ENCODE measurements around the gene LDB3.
"Not testable (repeated sequence)": the region's sequence is repeated elsewhere in the genome, so short reads cannot be mapped to it uniquely, and the experiment has no call there.

The LDB3 gene

DNA sequence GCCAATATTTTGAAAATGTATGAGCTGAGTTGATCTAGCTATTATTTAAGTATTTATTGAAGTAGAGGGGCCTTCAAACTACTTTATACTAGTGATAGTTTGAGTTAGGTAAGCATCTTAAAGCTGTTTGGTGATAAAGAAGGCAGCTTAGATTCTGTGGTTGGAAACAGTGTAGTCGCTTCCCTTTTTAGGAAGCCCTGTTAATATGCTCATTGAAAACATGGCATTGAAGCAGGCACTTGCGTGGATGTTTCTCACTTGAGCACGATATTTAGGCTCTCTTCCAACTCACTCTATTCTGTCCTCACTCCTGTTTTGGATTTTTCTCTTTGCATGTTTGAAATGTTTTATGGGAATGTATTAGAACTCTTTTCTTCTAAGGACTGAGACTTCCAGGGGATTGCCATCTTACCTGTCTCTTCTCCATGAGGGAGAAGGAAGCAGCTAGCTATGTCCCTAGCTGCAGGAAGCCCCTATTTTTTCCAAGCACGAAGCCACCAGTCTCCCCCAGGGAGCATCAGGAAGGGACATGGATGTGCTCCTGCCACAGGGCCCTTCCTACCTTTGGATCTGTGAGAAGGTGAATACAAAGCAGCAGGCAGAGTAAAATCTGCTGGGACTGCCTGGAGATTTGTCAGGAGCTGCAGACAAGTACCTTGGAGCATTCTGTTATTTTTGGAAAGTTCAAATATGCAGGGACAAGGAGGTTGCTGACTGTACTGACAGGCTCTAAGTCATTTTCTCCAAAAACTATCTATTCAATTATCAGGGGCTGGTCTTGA lies 66.1 kb downstream of the LDB3 start:
- no peak for DNase-seq

DNA sequence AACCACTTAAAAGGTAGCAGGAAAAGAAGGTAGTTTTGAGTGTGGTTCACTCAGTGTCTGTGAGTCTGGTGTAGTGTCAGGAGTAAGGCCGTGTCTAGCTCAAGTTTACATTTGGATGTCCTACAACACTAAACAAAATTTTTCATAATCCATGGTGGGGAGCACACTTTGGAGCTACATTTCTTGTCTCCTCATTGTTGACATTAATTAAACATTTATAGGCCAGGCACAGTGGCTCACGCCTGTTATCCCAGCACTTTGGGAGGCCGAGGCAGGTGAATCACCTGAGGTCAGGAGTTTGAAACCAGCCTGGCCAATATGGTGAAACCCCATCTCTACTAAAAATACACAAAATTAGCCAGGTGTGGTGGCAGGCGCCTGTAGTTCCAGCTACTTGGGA lies 67.0 kb downstream of the LDB3 start:
- DNase-seq = not testable (repeated sequence)

DNA sequence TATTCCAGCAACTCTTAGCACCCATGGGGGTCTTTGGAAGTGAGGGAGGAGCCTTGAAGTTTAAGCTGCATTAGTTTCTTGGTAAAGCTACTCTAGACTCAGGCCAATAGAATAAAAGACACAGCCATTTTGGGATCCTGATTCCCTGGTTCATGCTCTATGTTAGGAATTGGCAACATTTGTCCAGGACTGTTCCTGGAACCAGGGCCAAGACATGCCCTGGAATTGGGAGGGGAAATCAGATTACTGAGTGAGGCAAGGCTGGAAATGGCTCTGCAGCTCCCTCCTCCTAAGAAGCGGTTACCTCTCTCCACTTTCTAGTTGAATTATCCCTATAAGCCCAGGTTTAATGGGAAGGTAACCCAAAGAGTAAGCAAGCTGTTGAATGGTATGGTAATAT lies 73.9 kb downstream of the LDB3 start:
- no peak for DNase-seq

DNA sequence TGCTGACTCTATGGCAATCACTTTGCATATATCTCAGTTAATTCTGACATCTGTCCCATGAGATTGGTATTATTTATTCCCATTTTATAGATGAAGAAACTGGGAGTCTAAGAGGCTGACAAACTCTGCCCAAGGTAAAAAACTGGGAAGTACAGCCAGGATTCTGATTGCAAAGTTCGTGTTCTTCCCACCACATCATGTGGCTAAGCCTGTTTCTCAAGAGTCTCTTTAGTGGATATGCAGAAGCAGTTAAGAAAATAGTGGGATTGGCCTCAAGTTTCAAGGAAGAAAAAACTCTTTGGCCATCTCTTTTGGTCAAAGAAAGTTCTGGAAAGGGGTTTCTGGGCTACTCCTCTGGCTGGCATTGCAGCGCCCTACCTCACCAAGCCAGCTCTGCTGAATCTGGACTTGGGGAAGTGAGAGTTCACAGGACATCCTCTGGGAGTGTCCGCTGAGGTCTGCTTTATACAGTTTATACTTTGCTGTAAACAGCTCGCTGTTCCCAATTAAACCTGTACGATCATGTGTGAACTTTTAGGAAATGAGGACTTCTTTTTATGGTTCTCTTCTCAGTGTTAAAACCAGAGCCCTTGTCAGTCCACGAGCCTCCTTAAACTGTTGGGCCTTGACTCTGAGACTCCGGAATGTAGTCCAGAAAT lies 75.9 kb downstream of the LDB3 start:
- no peak for DNase-seq

DNA sequence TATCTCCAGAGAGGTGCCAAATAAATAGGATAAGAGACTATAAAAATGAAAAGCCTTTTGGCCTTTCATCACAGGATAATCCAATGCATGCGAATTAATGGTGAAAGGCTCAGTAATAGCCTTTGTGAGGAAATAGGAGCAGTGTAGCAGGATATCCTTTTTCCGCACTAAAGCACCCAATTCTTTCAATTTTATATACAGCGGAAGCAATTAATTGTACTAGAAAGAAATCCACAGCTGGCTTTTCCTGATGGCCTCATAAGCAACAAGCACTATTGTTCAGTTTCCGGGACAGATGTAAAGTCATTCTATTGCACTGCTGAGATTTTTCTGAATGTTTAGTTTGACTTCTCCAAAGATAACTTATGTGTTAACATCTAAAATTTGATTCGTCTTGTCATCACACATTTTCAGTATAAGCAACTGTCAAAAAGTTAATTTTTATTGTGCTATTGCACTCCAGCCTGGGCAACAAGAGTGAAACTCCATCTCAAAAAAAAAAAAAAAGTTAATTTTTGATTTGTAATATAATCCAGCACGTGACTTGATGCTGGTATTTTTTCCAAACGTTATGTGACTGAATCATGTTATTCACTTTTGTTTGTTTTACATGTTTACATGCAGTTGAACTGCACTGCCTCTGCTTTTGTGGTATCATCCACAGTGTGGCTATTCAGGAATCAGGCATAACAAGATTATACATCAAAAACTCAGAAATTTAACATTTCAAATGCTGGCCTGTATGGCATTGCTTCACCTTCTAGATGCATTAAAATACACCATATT lies 79.7 kb downstream of the LDB3 start:
- no peak for DNase-seq

DNA sequence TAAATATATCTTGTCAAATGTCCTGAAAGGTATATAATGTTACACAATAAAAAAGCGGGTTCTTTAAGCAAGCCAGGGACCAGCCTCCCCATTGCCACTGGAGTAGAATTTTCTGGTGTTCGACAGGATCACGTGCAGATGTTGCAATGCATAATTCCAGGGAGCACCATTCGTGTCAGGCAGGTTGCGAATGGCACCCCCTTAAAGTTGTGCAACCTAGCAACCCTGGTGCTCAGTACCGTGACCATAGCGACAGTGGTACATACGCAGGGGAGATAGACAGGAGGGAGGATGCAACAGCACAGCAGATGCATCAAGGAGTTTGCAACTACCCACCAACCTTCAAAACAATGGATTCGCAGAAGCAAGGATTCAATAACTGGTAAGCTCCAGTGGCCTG lies 81.5 kb downstream of the LDB3 start:
- no peak for DNase-seq

DNA sequence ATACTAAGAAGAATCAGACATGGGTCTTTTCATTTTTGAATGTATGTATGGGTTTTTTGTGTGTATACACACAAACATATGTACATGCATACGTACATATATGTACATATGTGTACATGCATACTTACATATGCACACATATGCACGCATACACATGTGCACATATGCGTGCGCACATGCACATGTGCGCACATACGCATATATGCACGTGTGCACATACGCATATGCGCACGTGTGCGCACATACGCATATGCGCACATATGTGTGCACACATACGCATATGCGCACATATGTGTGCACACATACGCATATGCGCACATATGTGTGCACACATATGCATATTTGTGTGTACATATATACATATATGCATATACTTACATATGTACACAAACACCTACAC lies 83.2 kb downstream of the LDB3 start:
- no peak for DNase-seq

DNA sequence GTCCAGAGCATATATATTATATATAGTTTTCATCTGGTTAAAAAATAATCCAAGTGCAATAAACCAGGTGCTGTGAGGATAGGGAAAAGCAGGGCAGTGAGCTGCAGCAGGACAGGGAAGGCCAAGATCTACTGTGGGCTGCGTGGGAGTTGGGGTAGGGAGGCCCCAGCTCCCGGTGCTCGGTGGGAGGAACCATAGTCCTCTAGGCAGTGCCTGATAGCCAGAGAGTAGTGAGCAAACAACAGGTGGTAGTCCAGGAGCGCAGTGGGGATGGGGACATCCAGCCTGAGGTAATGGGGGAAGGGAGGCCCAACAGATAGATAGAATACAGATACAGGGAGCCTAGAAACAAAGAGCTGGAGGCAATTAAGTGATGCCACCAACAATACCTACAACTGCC lies 84.0 kb downstream of the LDB3 start:
- no peak for DNase-seq

DNA sequence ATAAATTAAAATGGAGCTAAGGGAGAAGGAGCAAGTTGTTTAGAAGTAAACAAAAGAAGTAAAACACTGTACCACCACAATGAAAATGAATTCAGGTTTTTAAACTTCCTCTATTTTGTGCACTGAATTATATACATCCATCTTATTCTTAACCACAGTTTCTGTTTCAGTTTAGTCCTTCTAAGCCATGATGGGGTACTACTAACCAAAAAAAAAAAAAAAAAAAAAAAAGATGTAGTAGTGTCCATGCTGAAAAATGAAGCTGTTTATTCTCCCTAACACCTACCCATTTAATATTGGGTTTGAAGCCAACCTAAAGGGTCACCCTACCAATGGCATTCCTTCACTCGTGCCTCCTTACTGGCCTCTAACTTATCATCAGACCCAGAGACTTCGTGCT lies 84.7 kb downstream of the LDB3 start:
- no peak for DNase-seq

DNA sequence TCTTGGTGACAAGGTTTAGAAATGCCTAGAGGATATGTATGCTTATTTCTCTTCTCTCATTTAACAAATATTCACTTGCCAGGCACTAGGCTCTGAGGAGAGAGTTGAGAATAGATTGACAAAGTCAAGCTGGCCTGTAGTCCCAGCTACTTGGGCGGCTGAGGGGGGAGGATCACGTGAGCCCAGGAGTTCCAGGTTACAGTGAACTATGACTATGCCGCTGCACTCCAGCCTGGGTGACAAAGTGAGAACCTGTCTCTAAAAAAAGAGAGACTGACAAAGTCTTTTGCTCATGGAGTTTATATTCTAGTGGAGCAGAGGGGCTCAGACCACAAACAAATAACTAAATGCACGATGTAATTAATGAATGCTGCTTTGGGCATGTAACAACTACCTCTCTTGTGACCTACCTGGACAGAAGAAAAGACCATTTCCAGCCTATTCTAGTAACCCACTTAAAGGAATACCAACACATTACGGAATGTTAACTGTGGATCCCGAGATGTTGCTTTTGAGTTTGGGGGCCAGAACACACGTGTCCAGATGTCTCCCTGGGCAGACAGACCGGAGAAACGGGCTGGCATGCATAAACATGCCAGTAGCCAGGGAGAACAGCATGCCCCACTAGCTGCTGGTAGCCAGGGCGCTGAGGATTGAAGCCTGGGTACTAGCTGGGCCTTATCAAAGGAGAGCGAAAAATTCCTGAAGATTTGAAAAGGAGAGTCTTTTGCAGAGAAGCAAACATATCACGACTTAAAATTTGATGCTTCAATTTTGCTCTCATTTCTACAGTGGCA lies 85.5 kb downstream of the LDB3 start:
- DNase-seq = no peak

DNA sequence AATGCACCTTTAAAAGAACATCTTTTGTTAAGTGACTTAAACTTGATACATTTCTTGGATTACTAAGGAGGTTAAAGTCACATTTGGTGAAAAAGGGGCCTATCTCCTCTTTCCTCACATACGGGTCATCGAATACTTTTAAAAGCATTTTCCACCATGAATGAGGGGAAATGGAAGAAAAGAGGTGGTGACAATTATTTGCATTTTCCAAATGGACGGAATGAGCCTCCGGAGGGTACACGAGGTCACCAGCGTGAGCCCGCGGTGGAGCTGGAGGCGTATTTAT lies 87.1 kb downstream of the LDB3 start:
- DNase-seq = no peak

DNA sequence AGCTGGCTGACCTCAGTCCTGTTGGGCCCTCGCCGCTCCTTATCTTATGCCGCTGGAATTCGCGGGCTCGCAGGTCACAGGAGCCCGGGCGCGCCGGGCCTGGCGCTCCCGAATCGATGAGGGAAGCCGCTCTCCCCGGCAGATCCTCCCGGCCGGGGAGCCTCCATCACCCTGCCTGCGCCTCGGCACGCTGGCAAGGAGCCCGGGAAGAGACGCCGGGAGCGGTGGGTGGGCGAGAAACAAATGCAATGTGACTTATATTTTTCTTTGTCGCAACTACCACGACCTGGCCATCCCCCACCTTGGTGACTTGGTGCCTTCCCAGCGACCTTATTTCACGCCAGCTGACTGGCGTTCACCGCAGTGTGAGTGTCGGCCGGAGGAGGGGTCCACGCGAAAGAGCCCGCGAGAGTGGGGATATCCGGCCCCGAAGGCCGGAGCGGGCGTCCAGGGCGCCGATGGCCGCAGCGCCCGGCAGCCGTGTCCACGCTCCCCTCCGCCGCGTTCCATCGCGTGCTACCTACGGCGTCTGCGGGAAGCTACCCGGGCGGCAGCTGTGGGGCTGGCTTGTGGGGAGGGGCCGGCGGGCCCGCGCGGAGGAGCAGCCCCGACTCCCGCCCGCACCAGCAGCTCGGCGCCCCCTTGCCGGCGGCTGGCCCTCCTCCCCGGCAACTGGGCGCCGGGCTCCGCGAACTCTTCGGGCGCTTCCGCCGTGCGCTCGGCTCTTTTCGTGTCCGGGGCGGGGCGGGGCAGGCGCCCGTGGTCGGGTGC lies 87.6 kb downstream of the LDB3 start:
- peak; percentile 90 for DNase-seq

DNA sequence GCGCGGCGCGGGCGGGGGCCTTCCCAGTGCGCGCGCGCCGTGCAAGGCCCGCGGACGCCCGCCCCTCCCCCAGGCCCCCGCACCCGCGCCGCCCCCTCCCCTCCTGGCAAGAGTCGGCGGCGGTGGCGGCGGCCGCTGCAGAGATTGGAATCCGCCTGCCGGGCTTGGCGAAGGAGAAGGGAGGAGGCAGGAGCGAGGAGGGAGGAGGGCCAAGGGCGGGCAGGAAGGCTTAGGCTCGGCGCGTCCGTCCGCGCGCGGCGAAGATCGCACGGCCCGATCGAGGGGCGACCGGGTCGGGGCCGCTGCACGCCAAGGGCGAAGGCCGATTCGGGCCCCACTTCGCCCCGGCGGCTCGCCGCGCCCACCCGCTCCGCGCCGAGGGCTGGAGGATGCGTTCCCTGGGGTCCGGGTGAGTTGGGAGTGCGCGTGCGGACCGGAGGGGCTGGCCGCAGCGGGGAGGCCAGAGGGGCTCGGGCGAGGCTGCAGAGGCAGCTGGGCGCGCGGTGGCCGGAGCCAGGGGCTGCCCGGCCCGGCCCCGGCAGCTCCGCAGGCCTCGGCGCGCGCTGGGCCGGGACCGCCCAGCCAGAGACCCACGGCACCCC lies 88.3 kb downstream of the LDB3 start, which contains the start of gene BMPR1A:
TSS of gene BMPR1A (plus strand) at position 109 of the 602 bp plus-strand sequence. CDS start 119,400 bp downstream, outside the sequence.
- DNase-seq = no peak

DNA sequence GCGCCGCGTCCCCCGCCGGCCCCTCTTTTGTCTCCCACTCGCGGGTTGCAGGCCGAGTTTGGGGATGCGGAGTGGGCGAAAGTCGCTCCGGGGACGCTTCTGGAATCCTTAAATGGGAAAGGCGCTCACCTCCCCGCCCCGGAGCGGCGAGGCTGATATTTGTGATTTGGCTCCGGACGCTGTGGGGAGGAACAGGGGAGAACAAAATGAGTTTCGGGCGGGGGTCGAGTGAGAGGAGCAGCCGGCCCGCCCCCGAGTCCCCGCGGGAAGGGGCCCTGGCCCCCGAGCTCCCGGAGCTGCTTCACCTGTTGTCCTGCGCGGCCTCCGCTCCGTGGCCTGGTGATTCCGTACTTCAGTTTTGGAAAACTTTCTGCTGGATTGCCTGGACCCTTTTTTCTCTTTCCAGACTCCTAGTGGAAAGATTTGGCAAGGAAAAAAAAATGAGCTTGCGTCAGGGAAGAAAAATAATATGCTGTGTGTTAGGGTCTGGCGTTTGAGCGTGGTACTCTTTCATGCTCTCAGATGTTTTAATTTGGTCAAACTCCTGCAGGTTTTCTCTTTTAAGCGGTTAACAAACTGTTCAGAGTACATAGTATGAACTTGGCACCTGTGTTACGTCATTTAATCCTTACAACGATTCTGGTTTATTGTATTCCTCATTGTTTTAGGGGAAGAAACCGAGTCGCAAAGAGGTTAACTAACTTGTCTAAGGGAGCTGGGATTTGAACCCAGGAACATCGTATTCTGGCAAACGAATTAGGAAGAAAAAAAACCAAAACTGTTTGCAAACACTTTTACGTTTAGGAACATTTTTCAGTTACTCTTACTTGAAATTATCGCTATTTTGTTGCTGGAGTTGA lies 89.0 kb downstream of the LDB3 start:
- DNase-seq = peak; percentile 18

DNA sequence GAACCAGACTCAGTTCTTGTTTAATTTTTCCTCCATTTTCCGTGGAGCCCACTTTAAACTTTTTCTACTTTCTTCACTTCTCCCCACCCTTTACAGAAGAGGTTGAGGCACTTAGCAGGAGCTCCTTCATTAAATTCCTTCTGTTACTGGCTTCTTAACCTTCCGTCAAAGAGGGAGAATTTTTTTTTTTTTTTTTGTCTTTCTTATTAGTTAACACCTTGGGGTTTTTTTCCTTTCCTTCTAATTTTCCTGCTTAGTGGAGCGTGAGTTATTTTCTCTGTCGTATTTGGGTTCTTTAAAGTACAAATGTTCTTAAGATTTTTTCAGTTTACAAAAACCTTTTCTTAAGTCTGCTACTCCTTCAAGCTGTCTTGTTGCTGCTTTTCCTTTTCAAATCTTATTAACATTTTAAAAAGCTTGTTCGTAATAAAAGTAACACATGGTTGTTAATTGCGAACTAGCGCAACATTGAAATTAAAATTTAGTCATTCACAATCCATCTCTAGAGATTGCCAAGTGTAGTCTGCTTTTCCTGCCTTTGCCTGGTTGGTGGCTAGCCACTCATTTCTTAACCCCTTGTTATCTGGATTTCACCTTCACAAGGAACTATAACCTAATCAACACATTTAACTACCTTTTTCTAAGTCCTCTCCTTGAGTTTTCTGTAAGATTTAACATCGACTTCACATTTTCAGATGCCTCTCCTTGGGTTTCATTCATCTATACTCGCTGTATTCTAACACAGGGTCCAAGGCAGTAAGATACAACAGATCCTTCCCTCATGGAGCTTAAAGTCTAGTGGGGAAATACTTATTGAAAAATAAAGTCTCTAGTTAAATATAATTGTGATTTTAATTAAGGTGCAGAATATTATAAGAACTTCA lies 90.1 kb downstream of the LDB3 start:
- DNase-seq = no peak

DNA sequence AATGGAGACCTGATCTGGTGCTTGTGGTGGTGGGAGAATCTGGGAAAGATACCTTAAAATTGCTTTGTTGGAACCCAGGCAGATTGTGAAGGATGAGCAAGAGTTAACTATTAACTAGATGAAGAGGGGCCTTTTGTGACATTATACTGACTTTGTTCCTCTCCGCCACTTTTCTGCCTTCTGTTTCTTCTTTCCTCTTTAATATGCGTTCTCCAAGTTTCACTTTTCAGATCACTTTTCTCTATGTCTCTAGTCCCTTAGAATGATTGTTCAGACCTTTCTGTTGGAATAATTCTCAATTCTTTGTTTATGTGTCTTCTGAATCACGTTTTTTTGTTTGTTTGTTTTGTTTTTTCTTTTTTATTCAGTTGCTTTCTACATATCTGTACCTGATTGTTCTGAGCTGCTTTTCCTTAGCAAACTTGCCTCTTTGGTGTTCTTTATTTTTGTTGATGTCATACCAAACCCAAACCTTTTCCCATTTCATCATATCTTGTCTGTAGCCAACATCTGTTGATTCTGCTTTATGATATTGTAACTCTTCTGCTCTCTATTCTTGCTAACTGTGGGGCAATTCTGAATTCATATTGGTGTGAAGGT lies 90.9 kb downstream of the LDB3 start:
- DNase-seq = no peak

DNA sequence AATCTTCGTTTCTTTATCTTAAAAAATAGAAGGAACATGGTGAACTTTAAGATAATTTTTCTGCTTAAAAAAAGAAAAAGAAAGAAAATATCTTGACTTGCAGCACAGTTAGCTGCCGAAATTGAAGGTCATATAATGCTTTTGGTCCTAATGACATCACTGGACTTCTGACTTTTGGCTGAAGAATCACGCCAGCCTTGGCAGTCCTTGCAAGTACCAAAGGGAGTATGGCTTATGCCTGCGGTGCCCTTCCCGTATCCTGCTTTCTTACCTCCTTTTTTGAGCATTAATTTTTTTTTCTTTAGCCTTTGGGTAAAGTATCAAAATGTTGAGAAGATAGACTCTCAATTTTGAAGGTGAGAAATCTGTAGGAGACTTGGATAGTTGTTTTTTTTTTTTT lies 95.1 kb downstream of the LDB3 start:
- no peak for DNase-seq

DNA sequence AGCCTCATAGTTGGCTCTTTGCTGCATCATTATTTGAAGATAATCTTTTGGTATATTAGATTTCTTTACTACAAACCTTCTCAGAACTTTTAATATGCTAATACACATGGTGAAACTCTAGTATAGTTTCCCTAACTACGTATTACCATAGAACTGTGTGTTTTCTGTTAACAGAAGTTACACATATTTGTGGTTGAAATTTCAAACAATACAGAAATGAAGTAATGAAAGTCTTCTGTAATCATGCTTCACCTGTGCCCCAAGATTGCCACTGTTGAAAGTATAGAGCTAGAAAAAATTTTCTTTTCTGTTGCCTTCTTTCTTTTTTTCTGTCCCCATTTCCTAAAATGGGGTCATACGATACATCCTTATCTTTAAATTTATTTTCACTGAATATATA lies 97.2 kb downstream of the LDB3 start:
- no peak for DNase-seq

DNA sequence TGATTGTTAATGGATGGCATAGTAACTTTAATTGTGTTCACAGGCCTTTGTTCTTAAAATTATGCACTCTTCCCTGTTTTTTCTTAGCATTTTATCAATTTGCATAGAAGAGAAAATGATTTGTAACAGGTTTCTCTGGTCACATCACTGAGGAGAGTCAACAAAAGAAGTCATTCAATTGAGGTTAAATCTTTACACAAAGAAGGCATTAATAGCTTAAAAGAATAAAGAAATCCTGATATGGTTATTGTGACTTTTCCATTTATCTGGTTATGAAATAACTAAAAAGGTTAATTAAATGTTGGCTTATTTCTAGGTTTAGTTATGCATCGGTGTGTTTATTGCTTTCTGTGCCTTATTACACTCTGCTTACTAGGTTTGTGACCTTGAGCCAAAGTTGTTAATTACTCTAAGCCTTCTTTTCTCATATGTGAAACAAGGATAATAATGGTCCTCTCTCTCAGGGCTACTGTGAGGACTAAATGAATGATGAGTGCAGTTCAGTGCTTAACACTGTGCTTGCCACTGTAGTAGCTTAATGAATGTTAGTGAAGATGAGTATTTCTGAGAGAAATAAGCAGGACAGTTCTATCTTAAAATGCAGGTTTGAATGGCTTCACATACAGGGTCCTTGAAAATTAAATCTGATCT lies 100.2 kb downstream of the LDB3 start:
- no peak for DNase-seq

Measured in activated naive CD4-positive, alpha-beta T cell treated with anti-CD3 and anti-CD28 coated beads, Interleukin-2, amount 50 U/mL, for 16 hours (primary cell).